ENCODE data around the gene SSBP4. TPM values are rescaled to one million over a fixed set of nuclear protein-coding genes. Genes with fewer than 3 reads are reported as not detected.

The SSBP4 gene
- total RNA-seq, 3 donors from 2014 or later: 31.2 to 48.6 (median 41.1) TPM

- H3K4me1 ChIP-seq (ENCODE audit: low read depth): peaks cover 36% of the 10 kb centered on the region
- no peaks in the 10 kb centered on the region for H3K36me3 ChIP-seq (ENCODE audit: low read depth)
- no peak overlapping the region for H3K4me3 ChIP-seq
- no peak for ATAC-seq
- H3K9me3 ChIP-seq: no peaks in the 10 kb centered on the region
- peak in 1 of 3 donors; percentile 36 for DNase-seq
- TF ChIP-seq CTCF (IDR thresholded peaks at IDR 0.05): no peak
- intact Hi-C loops (cut with DNase I, micrococcal nuclease): no loop called here
Measured at GRCh38 chr19:18422530-18423191, 3.5 kb downstream of the SSBP4 start.

- DNase-seq (peak in 2 of 3 donors; percentile 57 to 60), ATAC-seq (peak; percentile 24)
- no peak overlapping the region for H3K4me3 ChIP-seq
- no peak for TF ChIP-seq CTCF (IDR thresholded peaks at IDR 0.05)
- no peaks in the 10 kb centered on the region for H3K36me3 ChIP-seq (ENCODE audit: low read depth)
- H3K9me3 ChIP-seq: no peaks in the 10 kb centered on the region
- intact Hi-C loops (cut with DNase I, micrococcal nuclease): no loop called here
- H3K4me1 ChIP-seq (ENCODE audit: low read depth): peaks cover 32% of the 10 kb centered on the region
Measured at GRCh38 chr19:18423258-18424020, 4.2 kb downstream of the SSBP4 start.

- Histone ChIP-seq H3K4me3 (no peak overlapping the region), H3K9me3 (no peaks in the 10 kb centered on the region), H3K4me1 (ENCODE audit: low read depth) (peaks cover 34% of the 10 kb centered on the region), H3K36me3 (ENCODE audit: low read depth) (no peaks in the 10 kb centered on the region)
- intact Hi-C loops (cut with DNase I, micrococcal nuclease): no loop called here
- TF ChIP-seq CTCF (IDR thresholded peaks at IDR 0.05): no peak
- DNase-seq: no peak
- ATAC-seq: no peak
Measured at GRCh38 chr19:18424122-18424889, 5.1 kb downstream of the SSBP4 start.

GRCh38 chr19:18424890-18425514 lies 5.8 kb downstream of the SSBP4 start:
- Histone ChIP-seq H3K4me1 (ENCODE audit: low read depth) (peaks cover 41% of the 10 kb centered on the region), H3K4me3 (no peak overlapping the region), H3K36me3 (ENCODE audit: low read depth) (no peaks in the 10 kb centered on the region), H3K9me3 (no peaks in the 10 kb centered on the region)
- TF ChIP-seq CTCF (IDR thresholded peaks at IDR 0.05): no peak
- no peak for ATAC-seq
- no peak for DNase-seq
- intact Hi-C loops (cut with DNase I, micrococcal nuclease): no loop called here

Measured in mucosa of descending colon (tissue), 3 donors.